ENCODE results near the gene CGREF1. TPM values are rescaled to one million over a fixed set of nuclear protein-coding genes. Genes with fewer than 3 reads are reported as not detected.

The CGREF1 gene
- total RNA-seq, 2 donors from 2014 or later = 1.0 to 3.0 TPM

- no peak for ATAC-seq
- H3K27me3 ChIP-seq = no peaks in the 10 kb centered on the region
- peaks cover 25% of the 10 kb centered on the region for H3K4me1 ChIP-seq
- no peak overlapping the region for H3K4me3 ChIP-seq
- no peak for DNase-seq
- intact Hi-C loops (cut with DNase I) = no loop called here
- H3K36me3 ChIP-seq (replicated peaks in 1 of 2; ENCODE audit: insufficient read depth in 1 of 2, low read depth in 2 of 2) = no peaks in the 10 kb centered on the region
- no peaks in the 10 kb centered on the region for H3K9me3 ChIP-seq
- TF ChIP-seq POLR2A (IDR thresholded peaks at IDR 0.05) (no peak), CTCF (IDR thresholded peaks at IDR 0.05) (no peak)
- 85 to 94% methylated on average over 14 of the region's 14 CpGs for WGBS, 2 donors
- no peak overlapping the region for H3K27ac ChIP-seq
Measured at GRCh38 chr2:27080603-27080936, 38.4 kb downstream of the CGREF1 start.

- Histone ChIP-seq H3K36me3 (replicated peaks in 1 of 2; ENCODE audit: insufficient read depth in 1 of 2, low read depth in 2 of 2) (no peaks in the 10 kb centered on the region), H3K27me3 (no peaks in the 10 kb centered on the region), H3K27ac (no peak overlapping the region), H3K4me1 (peaks cover 20% of the 10 kb centered on the region), H3K9me3 (no peaks in the 10 kb centered on the region), H3K4me3 (no peak overlapping the region)
- ATAC-seq (no peak), DNase-seq (no peak)
- intact Hi-C loops (cut with DNase I) = no loop called here
- 87 to 95% methylated on average over 3 to 7 of the region's 7 CpGs for WGBS, 2 donors
- TF ChIP-seq CTCF (IDR thresholded peaks at IDR 0.05) (no peak), POLR2A (IDR thresholded peaks at IDR 0.05) (no peak)
Measured at GRCh38 chr2:27080140-27080469, 38.8 kb downstream of the CGREF1 start.

- H3K27me3 ChIP-seq = no peaks in the 10 kb centered on the region
- intact Hi-C loops (cut with DNase I) = no loop called here
- no peaks in the 10 kb centered on the region for H3K36me3 ChIP-seq (replicated peaks in 1 of 2; ENCODE audit: insufficient read depth in 1 of 2, low read depth in 2 of 2)
- 77 to 84% methylated on average over 12 to 14 of the region's 14 CpGs for WGBS, 2 donors
- peak overlapping the region in 1 of 4 donors; percentile 25 for H3K27ac ChIP-seq
- ATAC-seq (no peak), DNase-seq (no peak)
- H3K9me3 ChIP-seq = no peaks in the 10 kb centered on the region
- H3K4me3 ChIP-seq = no peak overlapping the region
- H3K4me1 ChIP-seq = peaks cover 19% of the 10 kb centered on the region
- TF ChIP-seq POLR2A (IDR thresholded peaks at IDR 0.05) = no peak
- TF ChIP-seq CTCF (IDR thresholded peaks at IDR 0.05) = no peak
Measured at GRCh38 chr2:27079233-27080139, 39.4 kb downstream of the CGREF1 start.

GRCh38 chr2:27078267-27079194, 40.4 kb downstream of the CGREF1 start, which contains the start of gene EMILIN1:
Gene EMILIN1 (plus strand): TSS chr2:27078615. CDS start chr2:27079066, 451 bp downstream.
- Histone ChIP-seq H3K27ac (peak within 1 kb of the TSS in 3 of 4 donors; percentile 16 to 25 (median 19)), H3K27me3 (no peaks in the 10 kb centered on the region), H3K4me3 (no peak within 1 kb of the TSS), H3K9me3 (no peaks in the 10 kb centered on the region), H3K36me3 (replicated peaks in 1 of 2; ENCODE audit: insufficient read depth in 1 of 2, low read depth in 2 of 2) (no peaks in the 10 kb centered on the region), H3K4me1 (peaks cover 19% of the 10 kb centered on the region)
- WGBS, 2 donors = 52 to 61% methylated on average over 38 to 41 of the region's 41 CpGs
- TF ChIP-seq POLR2A (IDR thresholded peaks at IDR 0.05) (peak in 2 of 3 donors; percentile 16 to 17), CTCF (IDR thresholded peaks at IDR 0.05) (no peak)
- intact Hi-C loops (cut with DNase I) = no loop called here
- ATAC-seq = no peak
- peak in 3 of 4 donors; percentile 44 to 52 (median 49) for DNase-seq

Data from body of pancreas (tissue), 4 donors.